OCI-LY7 (cell line): ENCODE measurements around the gene XRN1.

Experiments used
- EZH2phosphoT487 ChIP-seq: fragments of 200-600 bp; sonication (generic); IDR thresholded peaks from 2 replicates; pipeline ENCODE4 v1.6.1; 2018; ENCODE audit warnings: low read depth, borderline replicate concordance, mild to moderate bottlenecking, mixed run types, antibody characterized with exemption, low read length, moderate library complexity, mixed read lengths
- TF ChIP-seq, protein P1 (sequence below): fragments of 200-600 bp; sonication (generic); conservative IDR thresholded peaks from 2 replicates; pipeline ENCODE4 v1.5.1; 2014; ENCODE audit warnings: mild to moderate bottlenecking, antibody characterized with exemption, low read length, moderate library complexity, mixed read lengths

GRCh38 chr3:142418926-142419592 lies 28.8 kb downstream of the XRN1 start:
- TF ChIP-seq, protein P1, sequence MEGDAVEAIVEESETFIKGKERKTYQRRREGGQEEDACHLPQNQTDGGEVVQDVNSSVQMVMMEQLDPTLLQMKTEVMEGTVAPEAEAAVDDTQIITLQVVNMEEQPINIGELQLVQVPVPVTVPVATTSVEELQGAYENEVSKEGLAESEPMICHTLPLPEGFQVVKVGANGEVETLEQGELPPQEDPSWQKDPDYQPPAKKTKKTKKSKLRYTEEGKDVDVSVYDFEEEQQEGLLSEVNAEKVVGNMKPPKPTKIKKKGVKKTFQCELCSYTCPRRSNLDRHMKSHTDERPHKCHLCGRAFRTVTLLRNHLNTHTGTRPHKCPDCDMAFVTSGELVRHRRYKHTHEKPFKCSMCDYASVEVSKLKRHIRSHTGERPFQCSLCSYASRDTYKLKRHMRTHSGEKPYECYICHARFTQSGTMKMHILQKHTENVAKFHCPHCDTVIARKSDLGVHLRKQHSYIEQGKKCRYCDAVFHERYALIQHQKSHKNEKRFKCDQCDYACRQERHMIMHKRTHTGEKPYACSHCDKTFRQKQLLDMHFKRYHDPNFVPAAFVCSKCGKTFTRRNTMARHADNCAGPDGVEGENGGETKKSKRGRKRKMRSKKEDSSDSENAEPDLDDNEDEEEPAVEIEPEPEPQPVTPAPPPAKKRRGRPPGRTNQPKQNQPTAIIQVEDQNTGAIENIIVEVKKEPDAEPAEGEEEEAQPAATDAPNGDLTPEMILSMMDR, result no peak
- no peak for TF ChIP-seq EZH2phosphoT487
